Measurements from ENCODE around the gene PCDHA1.

Gene PCDHA1

GRCh38 chr5:140996060-140996459, 210.1 kb downstream of the PCDHA1 start:
- DNase-seq, result no peak

DNA sequence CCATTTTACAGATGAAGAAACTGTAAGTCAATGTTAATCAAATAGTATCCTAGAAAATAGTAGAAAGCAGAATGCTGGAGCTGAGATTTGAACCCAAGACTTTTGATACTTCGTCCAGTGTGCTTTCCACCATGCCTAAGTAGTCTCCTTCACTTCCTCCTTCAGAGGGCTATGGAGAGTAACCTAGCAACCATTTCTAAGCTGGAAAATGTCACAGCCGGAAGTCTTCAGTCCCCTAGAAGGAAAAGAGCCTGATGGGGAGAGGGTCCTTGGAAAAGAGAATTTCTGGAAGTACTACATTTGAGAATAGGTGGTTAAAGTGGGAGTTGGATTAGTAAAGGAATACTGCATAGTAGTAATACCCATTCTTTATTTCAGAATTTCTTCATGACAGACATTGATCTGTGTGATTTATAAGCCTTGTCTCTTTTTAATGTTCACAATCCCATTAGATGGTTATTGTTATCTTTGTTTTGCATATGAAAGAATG, 213.0 kb downstream of the PCDHA1 start:
- no peak for DNase-seq

DNA sequence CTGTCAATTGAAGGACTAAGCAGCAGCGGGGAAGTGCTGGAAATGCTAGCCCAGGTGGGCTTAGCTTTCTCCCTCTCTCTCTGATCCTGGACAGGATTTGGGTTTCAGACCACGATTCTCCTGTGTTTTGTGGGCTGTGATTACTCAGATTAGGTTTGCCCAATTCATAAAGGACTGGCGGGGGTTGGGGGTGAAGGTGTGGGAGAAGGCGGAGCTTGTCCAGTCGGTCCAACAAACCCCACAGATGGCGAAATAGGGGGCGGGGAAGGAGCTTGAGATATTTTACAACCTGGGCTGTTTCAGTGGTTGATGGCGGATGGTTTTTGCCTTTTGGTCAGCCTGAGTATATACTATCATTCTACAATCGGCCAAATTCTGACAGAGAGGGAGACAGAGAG, 215.5 kb downstream of the PCDHA1 start:
- DNase-seq, result no peak

GRCh38 chr5:141001844-141002604, 216.1 kb downstream of the PCDHA1 start:
- peak; percentile 64 for DNase-seq

- no peak for DNase-seq
Observed at GRCh38 chr5:141002605-141002965, 216.6 kb downstream of the PCDHA1 start.

GRCh38 chr5:141003031-141003430, 217.1 kb downstream of the PCDHA1 start:
- DNase-seq, result no peak

DNA sequence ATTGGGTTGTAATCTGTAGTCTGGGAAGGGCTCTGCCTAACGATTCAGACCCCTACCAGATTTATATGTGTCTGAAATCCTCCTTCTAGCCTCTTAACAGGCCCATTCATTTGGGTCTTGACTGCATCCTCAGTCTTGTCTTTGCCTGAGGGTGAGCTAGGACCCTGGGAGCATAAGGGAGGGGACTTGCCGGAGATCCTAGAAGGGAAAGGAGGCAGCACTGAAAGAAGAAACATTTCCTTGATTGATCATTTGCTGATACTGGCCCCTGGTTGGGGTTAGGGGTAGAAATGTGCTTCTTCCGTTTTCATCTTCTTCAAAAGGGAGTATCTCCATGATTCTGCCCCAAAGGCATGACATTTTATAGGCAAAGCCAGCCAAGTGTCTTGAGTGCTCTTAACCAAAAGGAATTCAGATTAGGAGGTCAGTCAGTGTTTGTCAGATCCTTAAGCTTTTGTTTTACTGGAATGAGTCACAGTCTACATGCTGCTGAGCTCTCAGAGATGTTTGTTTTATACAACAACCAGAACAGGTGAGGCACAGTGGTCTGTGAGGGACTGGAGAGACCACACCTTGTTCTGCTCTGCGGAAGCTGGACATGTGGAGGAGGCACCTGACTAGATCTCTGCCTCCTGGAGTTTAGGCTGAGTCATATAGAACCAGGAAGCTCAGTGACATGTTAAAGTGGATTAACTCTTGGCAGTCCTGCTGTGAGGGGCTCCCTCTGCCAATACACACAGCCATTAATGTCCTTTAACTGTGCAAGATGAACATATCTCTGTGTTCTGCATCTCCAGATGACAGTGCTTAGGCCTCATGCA, 218.1 kb downstream of the PCDHA1 start:
- DNase-seq, result peak; percentile 4

DNA sequence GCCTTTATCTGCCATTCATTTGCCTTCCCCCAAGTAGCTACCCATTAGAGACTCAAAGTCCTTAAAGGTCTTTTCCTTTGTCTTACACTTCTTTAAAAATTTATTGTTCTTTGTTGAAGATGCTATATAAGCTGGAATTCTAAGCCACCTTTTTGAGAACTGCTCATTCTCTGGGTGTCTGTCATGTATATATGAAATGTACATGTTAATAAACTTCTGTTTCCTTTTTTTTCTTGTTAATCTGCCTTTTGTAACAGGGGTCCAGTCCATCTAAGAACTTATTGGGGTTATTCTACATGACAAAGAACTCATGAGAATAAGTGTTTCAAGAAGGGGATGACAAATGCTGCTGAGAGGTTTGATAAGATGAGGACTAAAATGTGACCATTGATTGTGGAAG, 221.9 kb downstream of the PCDHA1 start:
- DNase-seq, result no peak

GRCh38 chr5:141010047-141010793, 224.3 kb downstream of the PCDHA1 start:
- no peak for DNase-seq

GRCh38 chr5:141017943-141018342, 232.0 kb downstream of the PCDHA1 start:
- DNase-seq, result no peak

- no peak for DNase-seq
Observed at GRCh38 chr5:141022384-141022783, 236.4 kb downstream of the PCDHA1 start.

GRCh38 chr5:141031006-141031405, 245.1 kb downstream of the PCDHA1 start:
- DNase-seq, result no peak

GRCh38 chr5:141032626-141033025, 246.7 kb downstream of the PCDHA1 start:
- no peak for DNase-seq

DNA sequence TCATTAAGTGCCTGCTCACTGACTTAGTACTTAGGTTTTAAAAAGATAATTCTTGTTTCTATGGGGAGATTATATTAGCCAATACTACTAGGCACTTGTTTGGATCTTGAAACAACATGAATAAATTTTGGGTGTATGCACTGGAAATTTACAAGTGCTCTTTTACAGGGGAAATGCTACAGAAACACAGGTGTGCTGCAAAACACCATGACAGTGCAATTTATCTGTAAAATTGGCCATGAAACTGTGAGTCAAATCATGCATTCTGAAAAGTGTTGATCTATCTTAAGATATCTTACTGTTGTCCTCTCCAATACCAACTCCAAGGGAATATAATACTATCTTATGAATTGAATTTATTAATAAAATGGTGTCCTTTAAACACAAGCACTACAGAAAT, 253.1 kb downstream of the PCDHA1 start:
- DNase-seq, result no peak

DNA sequence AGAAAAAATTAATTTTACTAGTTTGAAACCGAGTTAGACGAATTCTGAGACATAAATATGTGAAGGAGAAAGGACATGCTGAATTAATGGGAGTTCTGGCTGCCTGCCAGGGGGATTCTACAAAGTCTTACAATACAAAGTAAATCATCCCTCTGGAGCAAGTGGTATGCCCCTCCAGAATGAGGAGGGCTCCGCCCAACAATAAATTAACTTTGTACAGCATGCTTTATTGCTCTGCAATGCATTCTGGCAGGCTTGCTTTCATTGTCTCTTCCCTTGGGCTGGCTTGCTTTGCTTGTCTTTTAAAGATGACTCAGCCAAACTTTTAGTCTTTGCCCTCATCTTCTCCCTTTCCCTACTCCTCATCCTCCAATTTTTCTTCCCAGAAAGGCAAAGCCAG, 253.6 kb downstream of the PCDHA1 start:
- peak; percentile 43 for DNase-seq

DNA sequence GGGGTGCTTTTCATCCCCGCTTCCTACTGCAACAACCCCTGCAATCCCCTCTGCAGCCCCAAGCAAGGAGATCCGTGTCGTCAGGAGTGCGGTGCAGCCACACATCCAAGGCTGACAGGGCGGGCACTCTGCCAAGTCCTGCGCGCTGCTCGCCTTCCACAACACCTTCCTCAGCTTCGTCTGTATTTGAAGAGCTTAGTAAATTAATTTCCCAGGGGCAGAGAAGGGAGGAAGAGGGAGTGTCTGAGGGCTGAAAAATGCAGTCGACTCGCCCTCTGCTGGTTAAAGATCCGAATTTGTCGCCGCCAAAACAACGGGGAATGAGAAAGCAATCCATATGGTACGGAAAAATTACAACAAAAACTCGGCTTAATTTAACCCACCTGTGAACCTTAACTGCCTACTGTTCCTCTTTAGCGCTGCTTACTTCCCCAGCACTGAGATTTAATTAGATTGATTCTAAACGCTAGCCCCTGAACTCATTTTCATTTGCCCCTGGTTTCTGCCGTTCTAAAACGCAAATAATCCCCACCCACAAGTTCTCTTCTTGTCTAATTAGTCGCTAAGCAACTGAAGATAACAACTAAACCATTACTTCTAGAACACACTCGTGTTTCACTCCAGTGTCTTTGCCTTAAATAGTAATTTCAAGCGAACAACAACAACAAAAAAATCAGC, 254.3 kb downstream of the PCDHA1 start:
- DNase-seq, result peak; percentile 83

- DNase-seq, result peak; percentile 96
Observed at GRCh38 chr5:141040771-141041426, 255.0 kb downstream of the PCDHA1 start.

GRCh38 chr5:141041427-141041785, 255.5 kb downstream of the PCDHA1 start:
- DNase-seq, result no peak

- no peak for DNase-seq
Observed at GRCh38 chr5:141042555-141042954, 256.6 kb downstream of the PCDHA1 start.

- no peak for DNase-seq
Observed at GRCh38 chr5:141050622-141051520, 264.9 kb downstream of the PCDHA1 start, which contains the start of gene PCDHB1. TSS of gene PCDHB1 (plus strand) at chr5:141051374. CDS start at chr5:141051471, 97 bp downstream.

GRCh38 chr5:141051521-141051866, 265.6 kb downstream of the PCDHA1 start:
- DNase-seq, result no peak
